Activated naive CD8-positive, alpha-beta T cell treated with anti-CD3 and anti-CD28 coated beads, Interleukin-2, amount 50 U/mL, for 24 hours (primary cell): ENCODE data around the gene FAM53A.

Source experiments
- ATAC-seq: fragments of 150-1000 bp; cut with Tn5 transposase; one replicate; pipeline ENCODE4 v1.10.0; 2021
- DNase-seq: peaks from one replicate; pipeline ENCODE4 v3.0.0; 2021
- H3K27ac Mint-ChIP-seq: one replicate; pipeline ENCODE4 v1.8.0; 2021; ENCODE audit warnings: mild to moderate bottlenecking, mixed read lengths
- H3K27me3 Mint-ChIP-seq: one replicate; pipeline ENCODE4 v1.8.0; 2021; ENCODE audit warnings: mixed read lengths
- H3K36me3 Mint-ChIP-seq: one replicate; pipeline ENCODE4 v1.8.0; 2021; ENCODE audit warnings: low read depth, mixed read lengths
- H3K4me1 Mint-ChIP-seq: one replicate; pipeline ENCODE4 v1.8.0; 2021; ENCODE audit warnings: mixed read lengths
- H3K4me3 Mint-ChIP-seq: one replicate; pipeline ENCODE4 v1.8.0; 2021; ENCODE audit warnings: mild to moderate bottlenecking, moderate library complexity, mixed read lengths
- H3K9me3 Mint-ChIP-seq: one replicate; pipeline ENCODE4 v1.8.0; 2021; ENCODE audit warnings: mixed read lengths

Gene FAM53A

DNA sequence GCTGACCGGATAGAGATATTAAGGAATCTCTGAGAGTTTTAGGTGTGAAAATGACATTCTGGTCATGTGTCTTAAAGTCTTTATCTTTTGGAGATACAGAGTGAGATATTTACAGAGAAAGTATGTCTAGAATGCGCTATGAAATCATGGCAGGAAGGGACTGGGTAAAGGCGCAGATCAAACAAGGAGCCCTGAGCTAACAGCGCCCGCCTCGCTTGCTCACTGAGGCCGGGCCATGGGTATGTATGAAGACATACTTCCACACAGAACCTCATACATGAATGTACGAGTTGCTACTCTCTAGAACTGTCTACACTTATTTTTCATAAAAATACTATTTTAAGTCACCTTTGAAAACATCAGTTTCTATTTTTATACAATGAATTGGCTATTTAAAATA is 20.0 kb downstream of the FAM53A start:
- Mint-ChIP-seq H3K27me3 (no peaks in the 10 kb centered on the region), H3K4me3 (no peak overlapping the region), H3K36me3 (no peaks in the 10 kb centered on the region), H3K4me1 (no peaks in the 10 kb centered on the region), H3K9me3 (no peaks in the 10 kb centered on the region), H3K27ac (no peak overlapping the region)
- no peak for DNase-seq
- no peak for ATAC-seq

DNA sequence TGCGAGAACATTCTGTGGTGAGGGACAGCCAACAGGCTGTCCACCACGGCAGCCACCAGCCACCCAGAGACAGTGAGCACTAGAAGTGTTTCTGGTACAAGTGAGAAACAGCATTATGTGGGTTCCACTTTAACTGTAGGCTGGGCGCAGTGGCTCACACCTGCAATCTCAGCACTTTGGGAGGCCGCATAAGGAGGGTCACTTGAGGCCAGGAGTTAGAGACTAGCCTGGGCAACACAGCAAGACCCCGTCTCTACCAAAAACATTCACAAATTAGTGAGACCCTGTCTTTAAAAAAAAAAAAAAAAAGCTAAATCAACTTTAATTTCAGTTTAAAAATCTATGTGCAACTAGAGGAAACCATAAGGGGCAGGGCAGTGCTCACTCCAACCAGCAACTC is 20.6 kb downstream of the FAM53A start:
- H3K27me3 Mint-ChIP-seq = no peaks in the 10 kb centered on the region
- no peak overlapping the region for H3K27ac Mint-ChIP-seq
- H3K4me1 Mint-ChIP-seq = no peaks in the 10 kb centered on the region
- ATAC-seq (no peak), DNase-seq (no peak)
- no peak overlapping the region for H3K4me3 Mint-ChIP-seq
- no peaks in the 10 kb centered on the region for H3K9me3 Mint-ChIP-seq
- no peaks in the 10 kb centered on the region for H3K36me3 Mint-ChIP-seq

DNA sequence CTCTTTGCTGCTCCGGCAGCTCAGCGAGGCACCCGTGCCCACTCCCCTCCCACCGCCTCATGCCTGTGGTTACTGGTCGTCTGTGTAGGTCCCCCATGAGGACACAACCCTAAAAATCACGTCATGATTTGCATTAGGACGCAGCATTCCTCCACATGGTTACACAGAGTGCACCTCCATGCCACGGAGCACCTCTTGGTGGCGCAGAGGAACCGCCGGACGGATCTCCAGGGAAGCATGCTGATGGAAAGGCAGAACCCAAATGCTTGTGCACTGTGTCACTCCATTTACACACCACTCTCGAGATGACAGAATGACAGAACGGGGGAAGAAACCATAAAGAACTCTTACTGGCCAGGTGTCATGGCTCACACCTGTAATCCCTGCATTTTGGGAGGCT is 22.4 kb downstream of the FAM53A start:
- DNase-seq (no peak), ATAC-seq (no peak)
- Mint-ChIP-seq H3K4me3 (no peak overlapping the region), H3K27ac (no peak overlapping the region), H3K9me3 (no peaks in the 10 kb centered on the region), H3K36me3 (no peaks in the 10 kb centered on the region), H3K4me1 (no peaks in the 10 kb centered on the region), H3K27me3 (no peaks in the 10 kb centered on the region)

DNA sequence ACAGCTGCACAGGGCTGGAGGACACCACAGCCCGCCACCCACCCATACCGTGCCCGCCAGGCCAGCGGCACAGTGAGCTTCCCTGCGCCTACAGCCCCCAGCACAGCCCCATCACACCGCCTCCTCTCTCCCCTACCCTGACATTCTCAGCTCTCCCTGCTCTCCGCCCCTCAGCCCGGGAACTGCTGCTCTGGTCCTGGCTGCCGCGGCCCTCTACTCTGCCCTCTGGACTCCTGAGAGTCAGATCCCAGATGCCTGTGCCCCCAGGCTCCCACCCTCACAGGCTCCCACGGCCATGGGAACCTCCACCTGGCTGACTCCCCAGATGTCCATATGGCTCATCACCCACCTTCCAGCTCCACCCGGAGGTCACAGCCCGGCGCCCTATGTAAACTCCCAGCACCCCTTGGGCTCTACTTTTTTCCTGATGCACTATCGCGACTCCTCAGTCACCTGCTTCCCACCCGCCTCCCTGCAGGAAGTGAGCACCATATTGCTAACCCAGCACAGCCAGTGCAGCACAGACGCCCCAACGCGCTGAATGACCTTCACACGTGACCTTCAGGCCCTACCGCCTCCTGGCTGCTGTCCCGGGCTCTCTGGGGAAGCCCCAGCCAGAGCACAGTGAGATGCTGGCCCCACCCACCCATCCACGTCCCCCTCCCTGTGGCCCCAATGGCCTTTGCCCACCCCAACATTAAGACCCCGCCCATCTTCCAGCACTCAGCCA is 23.0 kb downstream of the FAM53A start:
- no peak for DNase-seq
- Mint-ChIP-seq H3K4me3 (no peak overlapping the region), H3K36me3 (no peaks in the 10 kb centered on the region), H3K9me3 (no peaks in the 10 kb centered on the region), H3K27ac (no peak overlapping the region), H3K27me3 (no peaks in the 10 kb centered on the region), H3K4me1 (no peaks in the 10 kb centered on the region)
- no peak for ATAC-seq

DNA sequence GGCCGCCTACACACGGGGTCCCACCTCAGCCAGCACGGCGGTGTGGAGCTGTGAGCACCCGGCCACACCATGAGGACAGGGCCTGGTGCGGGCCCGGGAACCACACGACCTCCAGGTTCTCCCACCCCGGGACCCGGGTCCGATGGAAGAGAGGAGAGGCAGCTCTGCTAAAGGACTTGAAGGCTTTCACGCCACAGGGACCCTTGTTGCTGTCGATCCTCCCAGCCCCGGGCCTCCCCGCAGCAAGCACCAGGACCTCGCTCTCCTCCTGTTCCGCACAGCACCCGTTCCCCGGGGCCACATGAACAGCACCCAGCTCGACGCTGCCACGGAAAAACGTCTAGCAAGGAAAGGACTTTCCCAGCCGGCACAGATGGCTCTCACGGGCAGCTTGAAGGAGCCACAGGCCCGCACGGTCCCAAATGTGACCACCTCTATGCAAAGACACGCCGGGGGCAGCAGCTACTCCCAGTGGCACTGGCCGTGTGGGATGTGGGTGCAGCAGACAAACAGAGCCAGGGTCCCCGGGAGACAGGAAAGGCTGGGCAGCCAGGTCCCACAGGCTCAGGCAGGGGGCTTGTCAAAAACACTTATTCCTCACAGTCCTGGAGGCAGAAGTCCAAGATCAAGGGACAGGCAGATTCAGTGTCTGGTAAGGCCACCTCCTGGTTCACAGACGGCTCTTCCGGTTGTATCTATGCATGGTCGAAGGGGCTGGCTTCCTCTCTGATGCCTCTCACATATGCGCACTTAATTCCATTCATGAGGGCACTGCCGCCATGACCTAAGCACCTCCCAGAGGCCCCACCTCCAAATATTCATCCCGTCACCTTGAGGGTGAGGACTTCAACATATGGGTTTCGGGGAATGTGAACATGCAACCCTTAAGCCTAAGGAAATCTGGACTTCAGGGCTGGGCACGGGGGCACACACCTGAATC is 24.7 kb downstream of the FAM53A start:
- DNase-seq (no peak), ATAC-seq (no peak)
- no peaks in the 10 kb centered on the region for H3K9me3 Mint-ChIP-seq
- no peak overlapping the region for H3K4me3 Mint-ChIP-seq
- H3K36me3 Mint-ChIP-seq = no peaks in the 10 kb centered on the region
- no peaks in the 10 kb centered on the region for H3K27me3 Mint-ChIP-seq
- no peak overlapping the region for H3K27ac Mint-ChIP-seq
- no peaks in the 10 kb centered on the region for H3K4me1 Mint-ChIP-seq

DNA sequence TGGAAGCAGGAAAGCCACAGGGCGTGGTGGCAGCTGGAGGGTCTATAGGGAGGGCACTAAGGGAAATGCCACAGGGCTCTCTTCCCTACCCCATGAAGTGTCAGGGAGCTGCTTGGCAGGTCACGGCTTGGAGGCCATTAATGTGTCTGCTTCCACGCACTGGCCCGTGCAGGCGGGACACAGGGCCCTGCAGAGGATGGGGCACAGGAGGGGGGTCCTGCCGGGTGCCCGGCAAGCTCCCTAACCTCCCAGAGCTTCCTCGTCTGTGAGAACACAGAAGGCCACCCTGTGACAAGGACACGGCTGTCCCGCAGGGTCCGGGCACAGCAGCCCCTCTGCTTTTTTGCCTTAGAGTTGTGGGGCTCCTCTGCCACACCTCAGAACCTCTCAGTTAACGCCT is 25.5 kb downstream of the FAM53A start:
- ATAC-seq = no peak
- DNase-seq = no peak
- no peaks in the 10 kb centered on the region for H3K4me1 Mint-ChIP-seq
- no peak overlapping the region for H3K27ac Mint-ChIP-seq
- no peaks in the 10 kb centered on the region for H3K9me3 Mint-ChIP-seq
- H3K27me3 Mint-ChIP-seq = no peaks in the 10 kb centered on the region
- no peaks in the 10 kb centered on the region for H3K36me3 Mint-ChIP-seq
- H3K4me3 Mint-ChIP-seq = no peak overlapping the region

DNA sequence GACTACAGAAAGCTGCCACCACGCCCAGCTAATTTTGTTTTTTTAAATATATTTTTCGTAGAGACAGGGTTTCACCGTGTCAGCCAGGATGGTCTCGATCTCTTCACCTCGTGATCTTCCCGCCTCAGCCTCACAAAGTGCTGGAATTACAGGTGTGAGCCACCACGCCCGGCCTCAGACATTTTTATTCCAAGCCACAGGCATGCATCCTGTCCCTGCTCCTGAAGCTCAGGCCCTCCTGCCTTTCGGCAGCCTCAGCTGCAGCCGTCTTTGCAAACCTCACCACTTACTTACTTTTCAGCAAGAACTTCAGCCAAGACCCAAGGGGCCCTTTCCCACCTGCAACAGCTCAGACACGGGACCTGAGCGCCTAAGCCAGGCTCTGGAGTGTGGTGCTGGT is 26.0 kb downstream of the FAM53A start:
- DNase-seq = no peak
- no peaks in the 10 kb centered on the region for H3K27me3 Mint-ChIP-seq
- no peak overlapping the region for H3K27ac Mint-ChIP-seq
- H3K4me3 Mint-ChIP-seq = no peak overlapping the region
- no peaks in the 10 kb centered on the region for H3K4me1 Mint-ChIP-seq
- no peaks in the 10 kb centered on the region for H3K9me3 Mint-ChIP-seq
- no peaks in the 10 kb centered on the region for H3K36me3 Mint-ChIP-seq
- ATAC-seq = no peak

DNA sequence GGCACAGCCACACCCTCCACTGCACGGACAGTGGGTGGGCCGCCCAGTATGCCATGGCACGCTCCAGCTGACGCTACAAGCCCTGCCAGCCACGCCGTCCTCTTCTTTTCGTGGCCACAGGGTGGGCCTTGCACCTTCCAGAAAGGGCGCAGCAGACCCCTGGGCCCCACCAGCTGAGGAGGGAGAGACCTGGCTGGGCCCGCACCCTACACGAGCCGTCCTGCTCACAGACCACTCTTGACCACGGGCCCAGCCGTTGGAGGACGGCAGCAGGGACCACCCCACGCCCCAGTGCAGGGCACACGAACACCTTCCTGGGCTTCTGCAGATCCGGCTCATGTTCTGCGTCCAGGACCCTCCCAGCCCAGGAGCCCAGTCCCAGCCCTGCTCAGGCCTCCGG is 27.1 kb downstream of the FAM53A start:
- H3K4me1 Mint-ChIP-seq = no peaks in the 10 kb centered on the region
- ATAC-seq = no peak
- no peak overlapping the region for H3K4me3 Mint-ChIP-seq
- no peaks in the 10 kb centered on the region for H3K36me3 Mint-ChIP-seq
- DNase-seq = no peak
- H3K27ac Mint-ChIP-seq = no peak overlapping the region
- no peaks in the 10 kb centered on the region for H3K27me3 Mint-ChIP-seq
- no peaks in the 10 kb centered on the region for H3K9me3 Mint-ChIP-seq

DNA sequence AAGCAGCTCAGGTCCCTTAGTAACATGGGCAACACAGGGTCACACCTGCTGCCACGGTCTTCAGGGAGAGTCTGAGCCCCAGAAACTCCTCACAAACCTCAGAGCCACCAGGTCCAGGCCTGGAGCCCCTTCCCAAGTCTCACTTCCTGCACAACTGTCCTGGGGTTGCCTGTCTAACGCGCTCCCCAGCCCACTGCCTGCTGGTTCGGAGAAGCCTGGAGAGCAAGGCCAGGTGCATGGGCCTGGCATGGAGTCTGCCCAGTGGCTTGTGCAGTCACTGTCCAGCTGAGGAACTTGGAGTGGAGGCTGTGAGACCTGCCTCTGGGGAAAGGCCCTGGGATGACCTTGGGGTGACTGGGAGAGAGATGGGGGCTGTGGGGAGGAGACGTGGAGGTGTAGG is 28.0 kb downstream of the FAM53A start:
- no peaks in the 10 kb centered on the region for H3K27me3 Mint-ChIP-seq
- no peak for DNase-seq

DNA sequence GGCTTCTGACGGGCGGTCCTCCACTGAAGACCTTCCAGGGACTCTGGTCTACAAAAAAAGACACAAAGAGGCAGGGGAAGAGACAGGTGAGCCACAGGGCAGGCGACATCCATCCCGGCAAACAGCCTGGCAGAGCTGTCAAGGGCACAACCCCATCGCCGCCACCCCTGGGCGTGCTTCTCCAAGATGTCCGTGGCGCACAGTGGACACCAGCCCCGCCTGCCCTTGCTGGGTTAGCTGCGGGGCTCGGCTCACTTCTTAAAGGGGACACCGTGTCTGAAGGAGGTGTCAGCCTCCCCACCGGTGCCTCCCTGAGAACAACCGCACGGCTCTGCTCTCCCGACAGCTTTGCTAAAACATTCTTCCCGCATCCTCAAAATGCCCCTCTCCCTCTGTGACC is 28.4 kb downstream of the FAM53A start:
- ATAC-seq = no peak
- H3K36me3 Mint-ChIP-seq = no peaks in the 10 kb centered on the region

More for the DNA sequence above, 28.0 kb downstream of the FAM53A start:
- Mint-ChIP-seq H3K9me3 (no peaks in the 10 kb centered on the region), H3K4me3 (no peak overlapping the region), H3K36me3 (no peaks in the 10 kb centered on the region), H3K4me1 (no peaks in the 10 kb centered on the region), H3K27ac (no peak overlapping the region)
- ATAC-seq = no peak

DNA sequence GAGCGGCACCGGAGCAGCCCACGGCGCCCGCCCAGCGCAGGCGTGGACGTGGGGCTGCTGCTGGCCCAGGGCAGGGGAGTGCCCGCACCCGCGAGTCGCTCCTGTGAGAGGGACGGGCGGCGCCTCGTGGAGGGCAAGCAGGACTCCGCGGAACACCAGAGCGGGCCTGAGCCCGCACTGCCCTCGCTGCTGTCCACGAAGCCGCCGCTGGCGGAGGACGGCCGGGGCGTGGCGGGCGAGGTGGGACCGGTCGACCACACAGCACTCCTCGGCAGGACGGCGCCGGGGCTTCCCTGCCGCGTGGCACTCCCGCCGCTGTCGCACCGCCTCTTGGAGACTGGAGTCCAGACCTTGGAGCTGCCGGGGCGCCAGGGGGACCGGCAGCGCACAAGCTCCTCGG is 29.0 kb downstream of the FAM53A start:
- ATAC-seq = no peak
- H3K9me3 Mint-ChIP-seq = no peaks in the 10 kb centered on the region
- H3K27me3 Mint-ChIP-seq = no peaks in the 10 kb centered on the region
- H3K4me1 Mint-ChIP-seq = no peaks in the 10 kb centered on the region
- DNase-seq = no peak
- no peaks in the 10 kb centered on the region for H3K36me3 Mint-ChIP-seq
- H3K27ac Mint-ChIP-seq = no peak overlapping the region
- H3K4me3 Mint-ChIP-seq = no peak overlapping the region

More for the DNA sequence above, 28.4 kb downstream of the FAM53A start:
- no peak overlapping the region for H3K4me3 Mint-ChIP-seq
- no peak overlapping the region for H3K27ac Mint-ChIP-seq
- H3K4me1 Mint-ChIP-seq = no peaks in the 10 kb centered on the region
- H3K9me3 Mint-ChIP-seq = no peaks in the 10 kb centered on the region
- DNase-seq = no peak
- no peaks in the 10 kb centered on the region for H3K27me3 Mint-ChIP-seq

DNA sequence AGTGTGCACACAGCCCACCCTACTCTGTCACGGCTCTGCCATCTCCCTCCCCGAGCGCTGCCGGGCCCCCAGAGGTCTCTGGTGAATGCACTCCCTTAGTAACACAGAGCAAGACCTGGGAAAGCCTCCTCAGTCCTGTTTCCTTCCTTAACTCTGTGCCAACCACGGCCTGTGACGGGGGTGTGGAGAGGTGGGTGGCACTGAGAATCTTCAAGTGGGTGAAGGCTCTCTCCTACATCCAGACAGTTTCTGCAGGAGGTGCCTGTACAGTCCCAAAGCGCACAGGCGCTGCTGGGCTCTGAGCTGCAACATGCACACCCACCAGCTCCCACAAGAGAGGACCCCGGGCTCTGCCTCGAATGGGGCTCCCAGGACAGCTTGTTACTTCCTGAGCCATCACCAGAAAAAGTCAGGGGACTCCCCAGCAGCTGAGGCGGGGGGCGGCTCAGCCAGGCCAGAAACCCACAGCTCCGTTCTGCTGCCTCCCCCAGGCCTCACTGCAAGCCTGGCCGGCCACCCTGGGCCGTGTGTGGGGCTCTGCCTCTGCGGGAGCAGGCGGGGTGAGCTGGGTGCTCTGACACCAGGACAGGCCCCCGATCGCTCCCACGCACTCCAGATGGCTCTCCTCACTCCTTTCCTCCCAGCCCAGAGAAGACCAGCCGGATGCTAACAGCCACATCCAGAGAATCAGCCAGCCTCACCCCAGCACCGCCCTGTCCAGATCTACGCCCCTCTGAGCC is 29.7 kb downstream of the FAM53A start:
- Mint-ChIP-seq H3K36me3 (no peaks in the 10 kb centered on the region), H3K27ac (no peak overlapping the region), H3K4me1 (no peaks in the 10 kb centered on the region), H3K27me3 (no peaks in the 10 kb centered on the region), H3K4me3 (no peak overlapping the region), H3K9me3 (no peaks in the 10 kb centered on the region)
- DNase-seq = no peak
- ATAC-seq = no peak

DNA sequence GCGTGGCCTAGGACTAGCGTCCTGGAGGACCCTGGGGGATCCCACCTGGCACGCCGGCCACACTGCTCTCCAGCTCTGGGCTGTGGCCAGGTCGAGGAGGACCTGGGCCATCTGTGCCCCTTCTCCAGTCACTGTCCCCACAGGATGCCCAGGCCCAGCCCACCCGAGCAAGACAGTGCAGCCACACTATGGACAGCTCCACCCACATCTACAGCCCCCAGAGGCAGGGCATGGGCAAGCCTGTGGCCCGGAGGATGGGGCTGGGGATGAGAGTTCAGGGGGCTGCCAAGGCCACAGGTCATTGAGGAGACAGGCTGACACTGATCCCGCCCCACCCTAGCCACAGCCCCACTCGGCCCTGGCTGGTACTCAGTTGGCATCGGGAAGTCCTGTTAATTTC is 30.3 kb downstream of the FAM53A start:
- no peak for ATAC-seq
- Mint-ChIP-seq H3K4me1 (no peaks in the 10 kb centered on the region), H3K27me3 (no peaks in the 10 kb centered on the region), H3K9me3 (no peaks in the 10 kb centered on the region), H3K36me3 (no peaks in the 10 kb centered on the region), H3K27ac (no peak overlapping the region), H3K4me3 (no peak overlapping the region)
- DNase-seq = no peak

DNA sequence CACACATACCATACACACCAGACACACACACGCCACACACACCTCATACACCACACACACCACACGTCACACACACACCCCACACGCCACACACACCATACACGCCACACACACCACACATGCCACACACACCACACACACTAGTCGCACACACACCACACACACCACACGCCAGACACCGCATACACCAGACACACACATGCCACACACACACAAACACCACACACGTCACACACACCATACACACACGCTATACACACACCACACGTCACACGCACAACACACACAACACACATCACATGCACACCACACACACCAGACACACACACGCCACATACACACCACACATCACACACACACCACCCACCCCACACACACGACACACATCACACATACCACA is 32.0 kb downstream of the FAM53A start:
- no peaks in the 10 kb centered on the region for H3K27me3 Mint-ChIP-seq
- ATAC-seq (no peak), DNase-seq (no peak)
- no peak overlapping the region for H3K4me3 Mint-ChIP-seq
- no peak overlapping the region for H3K27ac Mint-ChIP-seq
- H3K9me3 Mint-ChIP-seq = no peaks in the 10 kb centered on the region
- peaks cover 1% of the 10 kb centered on the region for H3K4me1 Mint-ChIP-seq
- H3K36me3 Mint-ChIP-seq = no peaks in the 10 kb centered on the region

DNA sequence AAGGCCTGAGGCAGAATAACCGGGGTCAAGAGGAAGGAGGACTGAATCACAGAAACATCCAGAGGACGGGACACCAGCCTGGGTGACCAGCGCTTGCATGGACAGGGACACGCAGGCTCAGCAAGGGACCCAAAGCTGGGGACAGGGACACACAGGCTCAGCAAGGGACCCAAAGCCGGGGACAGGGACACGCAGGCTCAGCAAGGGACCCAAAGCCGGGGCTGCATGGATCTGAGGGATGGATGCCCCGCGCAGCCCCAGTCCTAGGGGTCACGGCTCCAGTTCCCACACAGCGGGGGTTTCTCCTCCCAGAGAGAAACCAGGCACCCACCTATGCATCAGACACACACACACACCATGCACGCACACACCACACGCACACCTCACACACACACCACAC is 32.5 kb downstream of the FAM53A start:
- peaks cover 1% of the 10 kb centered on the region for H3K4me1 Mint-ChIP-seq
- H3K36me3 Mint-ChIP-seq = no peaks in the 10 kb centered on the region
- H3K27ac Mint-ChIP-seq = no peak overlapping the region
- ATAC-seq (no peak), DNase-seq (no peak)
- no peak overlapping the region for H3K4me3 Mint-ChIP-seq
- H3K27me3 Mint-ChIP-seq = no peaks in the 10 kb centered on the region
- no peaks in the 10 kb centered on the region for H3K9me3 Mint-ChIP-seq
